ENCODE data around the gene GALNT15.

The GALNT15 gene

GRCh38 chr3:16174389-16174788, at the start of gene GALNT15:
TSS of gene GALNT15 (plus strand) at chr3:16174680. CDS start at chr3:16175152, 472 bp downstream.
- no peak for DNase-seq

GRCh38 chr3:16126634-16127033, 47.8 kb upstream of the GALNT15 start:
- DNase-seq, result no peak

- no peak for DNase-seq
Measured at GRCh38 chr3:16127249-16127648, 47.2 kb upstream of the GALNT15 start.

- DNase-seq, result no peak
Measured at GRCh38 chr3:16130066-16130465, 44.4 kb upstream of the GALNT15 start.

GRCh38 chr3:16132190-16132589, 42.3 kb upstream of the GALNT15 start:
- DNase-seq, result no peak

- DNase-seq, result no peak
Measured at GRCh38 chr3:16132928-16133327, 41.6 kb upstream of the GALNT15 start.

GRCh38 chr3:16134173-16134928, 40.1 kb upstream of the GALNT15 start:
- DNase-seq, result no peak

- DNase-seq, result no peak
Measured at GRCh38 chr3:16136055-16136454, 38.4 kb upstream of the GALNT15 start.

GRCh38 chr3:16137044-16137443, 37.4 kb upstream of the GALNT15 start:
- DNase-seq, result no peak

GRCh38 chr3:16137977-16138376, 36.5 kb upstream of the GALNT15 start:
- DNase-seq, result no peak

- DNase-seq, result no peak
Measured at GRCh38 chr3:16140116-16140893, 34.2 kb upstream of the GALNT15 start.

GRCh38 chr3:16140894-16141285, 33.6 kb upstream of the GALNT15 start:
- DNase-seq, result no peak

- no peak for DNase-seq
Measured at GRCh38 chr3:16142350-16143025, 32.0 kb upstream of the GALNT15 start.

- DNase-seq, result no peak
Measured at GRCh38 chr3:16143861-16144447, 30.5 kb upstream of the GALNT15 start.

- DNase-seq, result no peak
Measured at GRCh38 chr3:16145176-16145575, 29.3 kb upstream of the GALNT15 start.

GRCh38 chr3:16146015-16146730, 28.3 kb upstream of the GALNT15 start:
- no peak for DNase-seq

GRCh38 chr3:16147220-16147994, 27.1 kb upstream of the GALNT15 start:
- DNase-seq, result no peak

GRCh38 chr3:16148213-16148612, 26.3 kb upstream of the GALNT15 start:
- no peak for DNase-seq

- no peak for DNase-seq
Measured at GRCh38 chr3:16148783-16149182, 25.7 kb upstream of the GALNT15 start.

- no peak for DNase-seq
Measured at GRCh38 chr3:16150285-16150684, 24.2 kb upstream of the GALNT15 start.

- no peak for DNase-seq
Measured at GRCh38 chr3:16151109-16151508, 23.4 kb upstream of the GALNT15 start.

GRCh38 chr3:16168211-16168610, 6.3 kb upstream of the GALNT15 start:
- no peak for DNase-seq
